HepG2 (cell line): ENCODE measurements around the gene MAP3K1. TPM values are rescaled to one million over a fixed set of nuclear protein-coding genes. Genes with fewer than 3 reads are reported as not detected.

Source experiments
- CREBL2 ChIP-seq: sonication (generic); formaldehyde crosslinking; IDR thresholded peaks from 2 replicates; pipeline ENCODE4 v1.8.1; 2023; ENCODE audit warnings: missing genetic modification reagents, mild to moderate bottlenecking, borderline replicate concordance
- CTCF ChIP-seq: sonication (generic); formaldehyde crosslinking; IDR thresholded peaks from 2 replicates; pipeline ENCODE4 v1.5.0; 2020; ENCODE audit warnings: mild to moderate bottlenecking, missing genetic modification reagents, moderate library complexity
- HOXD1 ChIP-seq: sonication (generic); formaldehyde crosslinking; IDR thresholded peaks from 2 replicates; pipeline ENCODE4 v1.5.0; 2020; ENCODE audit warnings: missing genetic modification reagents
- MIXL1 ChIP-seq: IDR thresholded peaks from 2 replicates; pipeline ENCODE4 v1.6.1; 2016
- MYNN ChIP-seq: sonication (generic); formaldehyde crosslinking; IDR thresholded peaks from 2 replicates; pipeline ENCODE4 v1.4.0; 2020; ENCODE audit warnings: mild to moderate bottlenecking, low read depth, missing genetic modification reagents
- SCMH1 ChIP-seq: sonication (generic); formaldehyde crosslinking; IDR thresholded peaks from 2 replicates; pipeline ENCODE4 v1.9.0; 2021; ENCODE audit warnings: missing genetic modification reagents, mild to moderate bottlenecking, borderline replicate concordance
- SP4 ChIP-seq: sonication (generic); formaldehyde crosslinking; IDR thresholded peaks from 2 replicates; pipeline ENCODE4 v1.8.1; 2023; ENCODE audit warnings: mild to moderate bottlenecking, missing genetic modification reagents
- SRF ChIP-seq: IDR thresholded peaks from 2 replicates; pipeline ENCODE4 v1.6.1; 2011; ENCODE audit warnings: mild to moderate bottlenecking, low read depth, low read length, moderate library complexity
- THYN1 ChIP-seq: sonication (generic); formaldehyde crosslinking; IDR thresholded peaks from 2 replicates; pipeline ENCODE4 v1.8.1; 2023; ENCODE audit warnings: low read depth, mild to moderate bottlenecking, moderate library complexity, missing genetic modification reagents, borderline replicate concordance
- ZBTB46 ChIP-seq: sonication (generic); formaldehyde crosslinking; IDR thresholded peaks from 2 replicates; pipeline ENCODE4 v1.4.0; 2020; ENCODE audit warnings: mild to moderate bottlenecking, missing genetic modification reagents, borderline replicate concordance
- ZNF124 ChIP-seq: sonication (generic); formaldehyde crosslinking; IDR thresholded peaks from 2 replicates; pipeline ENCODE4 v1.4.0; 2020; ENCODE audit warnings: missing genetic modification reagents
- ZNF160 ChIP-seq: sonication (generic); formaldehyde crosslinking; IDR thresholded peaks from 2 replicates; pipeline ENCODE4 v1.8.0; 2022; ENCODE audit warnings: mild to moderate bottlenecking, inconsistent platforms, missing genetic modification reagents
- ZNF407 ChIP-seq: sonication (generic); formaldehyde crosslinking; IDR thresholded peaks from one replicate; pipeline ENCODE4 v1.5.1; 2020; ENCODE audit warnings: mild to moderate bottlenecking, missing genetic modification reagents; ENCODE audit errors: not compliant biosample characterization
- ZNF556 ChIP-seq: sonication (generic); formaldehyde crosslinking; IDR thresholded peaks from 2 replicates; pipeline ENCODE4 v1.4.0; 2020; ENCODE audit warnings: mild to moderate bottlenecking, missing genetic modification reagents, borderline replicate concordance
- ZNF564 ChIP-seq: sonication (generic); formaldehyde crosslinking; IDR thresholded peaks from 2 replicates; pipeline ENCODE4 v1.8.1; 2023; ENCODE audit warnings: mild to moderate bottlenecking, missing genetic modification reagents
- polyA plus RNA-seq, 8 experiments: library from polyadenylated mRNA; depleted of rRNA in 3 of 8; stranded (reverse) in 7 of 8; unstranded in 1 of 8; fragments of >200 nt; fragmentation: Illumina TruSeq in 4 of 8; extraction: Trizol in 4 of 8; gene quantifications; 2 replicates each; pipeline versions ENCODE4 v1.2.1 to v1.2.3, GENCODE V29; 2011 to 2016; ENCODE audit warnings: low read depth in 4 of 8, missing spikeins in 1 of 8, mixed read lengths in 1 of 8; ENCODE audit not compliant: insufficient read depth in 1 of 8
- total RNA-seq, 5 experiments: library from RNA; depleted of rRNA; stranded (reverse); fragments of >200 nt; fragmentation: Illumina TruSeq; extraction: Trizol; gene quantifications; 2 replicates each; pipeline ENCODE4 v1.2.3, GENCODE V29; 2016; ENCODE audit warnings: low read depth in 1 of 5

The MAP3K1 gene
- total and polyA plus RNA-seq, 2 of the 13 experiments (the other 11 are each of a cell fraction or from before 2014, with no cell fraction given): 16.4 to 30.3 TPM

GRCh38 chr5:56815658-56816545, 553 bp downstream of the MAP3K1 start (continued):
- TF ChIP-seq ZNF407 (CRISPR knock-in tag): no peak
- no peak for TF ChIP-seq MIXL1 (CRISPR knock-in tag)
- 0 out of 2 replicates have a peak, but pooled peaks have one; percentile 2 for TF ChIP-seq THYN1 (CRISPR knock-in tag)
- 0 out of 2 replicates have a peak, but pooled peaks have one; percentile 4 for TF ChIP-seq SP4 (CRISPR knock-in tag)
- TF ChIP-seq MYNN (CRISPR knock-in tag): no peak
- no peak for TF ChIP-seq ZNF564 (CRISPR knock-in tag)
- no peak for TF ChIP-seq CTCF (CRISPR knock-in tag)
- no peak for TF ChIP-seq ZNF556 (CRISPR knock-in tag)
- 0 out of 2 replicates have a peak, but pooled peaks have one; percentile 34 for TF ChIP-seq HOXD1
- no peak for TF ChIP-seq ZNF124 (CRISPR knock-in tag)
- TF ChIP-seq CREBL2: no peak
- no peak for TF ChIP-seq ZBTB46 (CRISPR knock-in tag)
- TF ChIP-seq ZNF160 (CRISPR knock-in tag): no peak
- no peak for TF ChIP-seq SRF
- no peak for TF ChIP-seq SCMH1 (CRISPR knock-in tag)
